GM12874 (cell line): ENCODE data around the gene TM6SF1.

Source experiments
- CTCF ChIP-seq: IDR thresholded peaks from 2 replicates; pipeline ENCODE4 v1.5.1; 2011; ENCODE audit warnings: low read depth, mild to moderate bottlenecking, control low read depth, low read length, moderate library complexity; ENCODE audit not compliant: insufficient read depth

TM6SF1 gene

GRCh38 chr15:83129791-83130190 is 22.3 kb downstream of the TM6SF1 start:
- no peak for TF ChIP-seq CTCF

GRCh38 chr15:83132861-83133523 is 25.5 kb downstream of the TM6SF1 start:
- TF ChIP-seq CTCF, result no peak

- TF ChIP-seq CTCF, result no peak
Observed at GRCh38 chr15:83144771-83145170, 37.3 kb downstream of the TM6SF1 start.

GRCh38 chr15:83153288-83153687 is 45.8 kb downstream of the TM6SF1 start:
- no peak for TF ChIP-seq CTCF

GRCh38 chr15:83155942-83156341 is 48.5 kb downstream of the TM6SF1 start:
- no peak for TF ChIP-seq CTCF

- TF ChIP-seq CTCF, result no peak
Observed at GRCh38 chr15:83158393-83158792, 50.9 kb downstream of the TM6SF1 start.

- no peak for TF ChIP-seq CTCF
Observed at GRCh38 chr15:83160741-83161140, 53.3 kb downstream of the TM6SF1 start.
